SKM-1 treated with dmso at 0.1 percent for 144 hours (cell line): Measurements from ENCODE around the gene NIN.

ENCODE experiments used
- DNase-seq: peaks from one replicate; lab custom pipeline; 2025; ENCODE audit not compliant: unreplicated experiment; lab: John Stamatoyannopoulos, UW

Gene NIN

DNA sequence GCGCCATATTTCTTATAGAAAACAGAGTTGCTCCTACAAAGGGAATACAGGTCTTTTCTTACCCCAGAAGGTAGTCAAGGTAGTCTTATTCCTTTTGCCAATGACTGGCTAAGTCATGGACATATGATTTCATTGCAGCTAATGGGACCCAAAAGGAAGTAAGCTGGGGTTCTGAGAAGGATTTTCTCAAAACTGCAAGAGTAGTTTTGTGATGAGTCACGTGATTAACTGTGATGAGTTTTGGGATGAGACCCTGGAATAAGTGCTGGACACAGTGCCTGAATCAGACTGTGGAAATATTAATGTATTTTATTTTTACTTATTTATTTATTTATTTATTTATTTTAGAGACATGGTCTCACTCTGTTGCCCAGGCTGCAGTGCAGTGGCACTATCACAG, 13.4 kb upstream of the NIN start:
- DNase-seq = no peak

DNA sequence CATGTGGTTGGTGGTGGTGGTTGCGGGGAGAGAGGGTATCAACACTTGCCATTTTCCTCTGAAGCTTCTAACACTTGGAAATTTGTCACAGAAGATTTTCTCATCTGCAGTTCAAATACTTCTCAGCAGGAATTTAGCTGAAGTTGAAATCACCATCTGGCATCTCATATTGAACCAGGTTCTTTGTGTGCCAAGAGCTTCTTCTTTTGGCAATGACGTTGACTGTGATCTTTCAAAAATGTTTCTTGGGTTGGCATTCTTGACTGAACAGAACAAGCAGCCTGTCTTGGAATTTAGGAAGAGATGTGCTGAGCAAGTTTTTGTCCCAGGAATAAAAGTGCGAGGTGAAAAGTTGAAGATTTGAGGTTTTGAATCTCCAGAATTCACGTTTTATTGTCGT, 8.7 kb upstream of the NIN start:
- no peak for DNase-seq

DNA sequence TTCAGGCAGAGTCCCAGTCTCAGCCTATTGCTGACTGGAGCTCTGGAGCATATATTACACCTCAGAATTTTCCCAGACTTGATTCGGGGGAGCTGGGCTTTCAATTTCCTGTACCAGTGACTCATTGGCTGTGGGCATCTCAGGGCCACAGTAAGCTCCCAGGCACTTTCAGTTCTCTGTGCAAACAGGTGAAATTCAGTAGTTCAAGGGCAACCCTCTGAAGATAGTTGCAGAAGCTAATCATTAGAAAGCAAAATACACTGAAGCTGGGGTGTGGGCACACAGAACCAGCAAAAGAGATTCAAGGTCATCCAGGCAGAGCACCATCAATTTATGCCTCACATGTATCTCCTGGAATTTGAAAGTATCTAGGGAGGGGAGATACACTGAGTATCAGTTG, 8.1 kb upstream of the NIN start:
- no peak for DNase-seq

DNA sequence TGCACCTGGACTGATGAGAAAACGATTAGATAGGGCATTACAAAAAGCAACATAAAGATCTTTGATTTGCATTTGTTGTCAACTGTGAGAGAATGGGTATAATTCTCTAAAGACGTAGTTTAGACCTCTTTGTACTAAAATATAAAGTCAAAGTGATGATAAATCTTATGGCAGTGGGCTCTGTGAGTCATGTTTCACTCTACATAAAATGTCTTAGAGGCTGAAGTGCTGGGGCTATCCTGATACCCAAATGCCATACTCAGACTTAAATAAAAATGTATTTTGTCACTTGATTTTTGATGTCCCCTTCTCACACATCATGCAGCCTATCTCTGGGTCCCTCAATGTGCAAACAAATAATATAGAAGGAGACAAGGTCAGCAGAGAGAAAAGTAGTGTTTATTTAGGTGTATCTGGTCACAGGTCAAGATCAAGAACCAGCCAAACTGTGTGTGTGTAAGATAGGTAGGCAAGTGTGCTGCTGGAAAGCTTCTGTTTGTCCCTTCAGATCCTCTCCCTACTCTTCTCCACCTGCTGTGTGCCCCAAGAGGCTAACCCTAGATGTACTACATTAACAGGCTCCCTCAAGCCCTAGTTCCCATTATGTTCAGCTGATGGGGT, 7.0 kb upstream of the NIN start:
- DNase-seq = no peak

DNA sequence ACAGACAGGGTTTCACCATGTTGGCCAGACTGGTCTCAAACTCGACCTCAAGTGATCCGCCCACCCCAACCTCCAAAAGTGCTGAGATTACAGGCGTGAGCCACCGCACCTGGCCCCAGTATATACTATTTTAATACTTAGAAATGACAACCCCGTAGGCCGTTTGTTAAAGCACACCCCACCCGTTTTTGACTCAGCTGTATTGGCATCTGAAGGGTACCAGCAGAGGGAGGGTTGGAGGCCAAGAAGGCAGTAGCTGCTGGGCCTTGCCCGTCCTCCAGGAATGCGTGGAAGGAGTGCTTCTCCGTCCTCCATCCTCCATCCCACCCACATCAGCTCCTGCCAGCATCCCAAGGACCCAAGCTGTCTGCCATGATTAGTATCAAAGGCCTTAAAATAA, 6.3 kb upstream of the NIN start:
- DNase-seq = no peak

DNA sequence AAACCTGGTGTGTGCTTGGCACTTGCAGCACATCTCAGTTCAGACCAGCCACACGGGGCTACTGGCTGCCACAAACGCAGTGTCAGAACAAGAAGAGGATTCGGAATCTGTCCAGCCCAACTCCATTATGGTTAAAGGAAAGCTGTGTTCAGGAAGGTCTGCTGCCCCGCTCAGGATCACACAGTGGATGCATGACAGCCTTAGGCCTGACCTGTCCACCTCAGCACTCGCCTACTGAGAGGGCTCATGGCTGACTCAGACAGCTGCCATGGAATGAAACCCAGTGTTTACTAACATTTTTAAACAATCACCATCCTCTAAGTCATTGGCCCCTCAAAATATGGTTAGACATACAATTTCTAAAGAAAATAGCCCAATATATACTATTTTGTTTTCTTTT, 5.6 kb upstream of the NIN start:
- no peak for DNase-seq

DNA sequence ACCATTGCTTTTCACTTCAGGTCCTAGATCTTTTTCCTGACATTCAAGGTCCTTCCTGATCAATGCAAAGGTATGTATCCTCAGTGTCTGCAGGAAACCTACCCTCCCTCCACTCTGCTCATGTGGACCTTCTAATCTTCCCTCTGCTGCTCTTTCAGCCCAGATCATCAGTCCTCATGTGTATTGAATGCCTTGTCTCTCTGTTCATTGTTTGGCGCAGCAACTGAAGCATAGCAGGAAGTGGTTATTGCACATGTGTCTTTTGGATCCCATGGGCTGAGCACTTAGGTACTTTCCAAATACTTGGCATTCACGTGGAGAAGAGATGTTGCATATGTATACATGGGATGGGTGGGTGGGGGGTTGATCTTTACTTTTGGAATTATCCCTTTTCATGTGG, 4.3 kb upstream of the NIN start:
- DNase-seq = no peak

DNA sequence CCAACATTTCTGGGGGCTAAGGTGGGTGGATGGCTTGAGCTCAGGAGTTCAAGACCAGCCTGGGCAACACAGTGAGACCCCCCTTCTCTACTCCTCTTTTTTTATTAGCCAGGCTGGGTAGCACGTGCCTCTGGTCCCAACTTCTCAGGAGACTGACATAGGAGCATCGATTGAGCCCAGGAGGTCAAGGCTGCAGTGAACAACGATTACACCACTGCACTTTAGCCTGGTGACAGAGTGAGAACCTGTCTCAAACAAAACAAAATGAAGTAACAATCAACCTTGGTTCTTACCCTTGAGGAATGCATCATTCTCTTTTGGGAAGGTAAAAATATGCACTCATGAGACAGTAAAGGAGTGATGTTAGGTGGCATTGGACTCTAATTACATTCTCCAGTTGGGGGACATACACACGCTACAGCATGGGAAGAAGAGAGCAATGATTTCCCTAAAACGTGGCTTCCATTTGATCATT, 3.9 kb upstream of the NIN start:
- DNase-seq = no peak

DNA sequence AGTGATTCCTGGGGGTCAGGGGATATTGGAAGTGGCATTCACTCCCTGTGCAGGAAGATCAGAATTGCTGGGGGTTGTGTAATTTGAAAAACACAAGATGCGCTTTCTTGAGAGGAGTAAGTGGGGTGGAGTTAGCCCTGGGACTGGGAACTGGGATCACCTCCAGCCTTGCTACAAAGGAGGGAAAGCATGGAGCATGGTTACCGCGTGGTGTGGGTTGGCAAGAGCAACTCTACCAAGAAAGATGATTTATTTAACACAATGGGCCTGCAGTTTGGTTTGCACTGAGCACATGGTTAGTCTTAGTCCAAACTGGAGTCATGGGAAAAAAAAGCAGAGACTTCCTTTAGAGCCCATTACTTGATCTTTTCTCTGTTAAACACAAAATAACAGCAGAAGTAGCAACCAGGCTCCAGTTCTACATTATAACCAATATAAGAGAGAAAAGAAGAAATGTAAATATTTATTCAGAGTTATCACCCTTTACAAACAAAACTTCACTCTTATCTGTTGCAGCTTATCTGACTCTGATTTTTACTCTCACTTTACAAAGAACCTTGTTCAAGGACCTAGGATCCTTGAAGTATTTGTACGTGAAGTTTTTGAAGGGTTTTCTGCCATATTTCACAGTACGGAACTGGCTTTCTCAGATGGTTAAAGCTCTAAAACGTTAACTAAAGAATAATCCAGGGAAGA, 2.1 kb upstream of the NIN start:
- DNase-seq = no peak

DNA sequence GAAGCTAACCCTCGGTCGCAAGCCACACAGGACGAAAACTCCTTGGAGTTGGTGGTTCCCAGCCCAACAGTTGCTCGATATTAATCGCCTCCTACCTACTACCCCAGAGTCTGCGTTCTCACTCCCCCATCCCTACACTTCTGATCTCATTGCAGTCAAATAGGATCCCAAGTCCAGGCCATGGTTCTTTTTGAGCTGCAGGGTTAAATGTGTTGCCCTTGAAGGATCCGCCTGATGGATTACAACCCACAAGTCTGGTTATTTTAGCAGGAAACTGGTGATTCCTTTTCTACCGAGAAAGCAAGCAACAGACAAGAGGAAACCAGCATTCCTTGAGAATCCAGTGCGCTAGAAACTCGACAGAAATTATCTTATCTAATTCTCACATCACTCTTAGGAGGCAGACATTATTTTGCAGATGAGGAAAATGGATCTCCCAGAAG, 785 bp upstream of the NIN start:
- DNase-seq = no peak

DNA sequence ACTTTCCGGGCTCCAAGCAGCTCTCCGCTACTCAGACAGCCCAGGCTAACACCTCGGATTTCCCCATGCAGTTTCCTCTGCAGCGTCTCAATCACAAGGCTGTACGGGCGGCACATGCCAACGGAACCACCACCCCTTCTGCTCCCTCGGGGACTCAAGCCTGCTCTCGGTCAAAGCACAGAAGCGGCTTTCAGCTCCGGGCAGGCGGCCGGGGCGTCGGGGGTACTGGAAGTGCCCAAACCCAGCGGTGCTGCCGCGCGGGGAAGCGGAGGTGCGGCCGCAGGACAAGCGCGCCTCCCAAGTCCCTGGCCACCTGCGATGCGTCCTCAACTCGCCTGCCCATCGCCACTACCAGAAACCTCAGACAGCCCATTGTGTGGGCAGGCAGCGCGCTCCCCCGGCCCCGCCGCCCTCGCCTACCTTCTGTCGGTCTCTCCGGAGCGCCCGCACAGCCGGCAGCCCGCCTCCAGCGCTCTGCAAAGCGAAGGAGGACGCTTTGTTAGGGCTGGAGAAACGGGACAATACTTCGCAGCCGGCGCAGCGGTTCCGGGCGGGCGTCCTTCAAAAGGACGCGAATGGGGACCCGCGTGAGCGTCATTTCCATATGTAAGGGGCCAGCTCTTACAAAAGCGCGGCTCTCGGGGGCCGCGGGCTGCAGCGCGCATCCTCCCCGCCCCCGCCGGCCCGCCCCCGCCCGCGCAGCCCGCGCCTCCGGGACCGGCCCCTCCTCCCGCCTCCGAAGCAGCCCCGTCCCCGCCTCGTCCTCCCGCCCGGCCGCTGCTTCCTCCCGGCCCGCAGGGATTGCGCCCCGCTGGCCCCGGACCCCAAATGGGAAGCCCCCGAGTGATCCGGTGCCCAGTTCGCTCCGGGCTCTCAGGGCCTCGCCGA, 674 bp downstream of the NIN start:
- peak; percentile 7 for DNase-seq

DNA sequence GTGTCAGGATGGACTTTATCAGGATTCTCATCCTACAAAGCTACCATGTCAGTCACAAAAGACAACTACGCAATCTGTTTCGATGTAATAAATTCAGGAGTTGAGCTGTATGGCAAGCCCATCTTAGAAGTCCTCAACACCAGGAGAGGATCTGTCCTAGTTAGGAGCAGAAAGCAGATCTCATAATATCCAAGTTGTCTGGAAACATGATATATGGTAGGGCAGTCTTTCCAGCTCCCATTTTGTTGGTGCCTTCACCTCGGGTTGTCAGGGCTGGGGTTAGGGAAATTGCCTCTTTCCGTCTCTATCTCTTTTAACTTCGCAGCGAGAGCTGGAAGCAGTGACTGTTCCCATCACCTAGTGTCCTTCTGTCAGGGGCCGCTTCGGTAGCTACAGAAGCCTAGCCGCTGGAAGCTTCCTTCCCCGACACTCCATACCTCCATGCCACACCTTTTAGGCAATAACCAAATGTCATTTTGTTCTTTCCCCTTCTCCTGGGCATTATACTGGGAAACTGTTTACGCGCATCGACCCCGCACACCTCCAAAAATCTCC, 1.4 kb downstream of the NIN start:
- no peak for DNase-seq

DNA sequence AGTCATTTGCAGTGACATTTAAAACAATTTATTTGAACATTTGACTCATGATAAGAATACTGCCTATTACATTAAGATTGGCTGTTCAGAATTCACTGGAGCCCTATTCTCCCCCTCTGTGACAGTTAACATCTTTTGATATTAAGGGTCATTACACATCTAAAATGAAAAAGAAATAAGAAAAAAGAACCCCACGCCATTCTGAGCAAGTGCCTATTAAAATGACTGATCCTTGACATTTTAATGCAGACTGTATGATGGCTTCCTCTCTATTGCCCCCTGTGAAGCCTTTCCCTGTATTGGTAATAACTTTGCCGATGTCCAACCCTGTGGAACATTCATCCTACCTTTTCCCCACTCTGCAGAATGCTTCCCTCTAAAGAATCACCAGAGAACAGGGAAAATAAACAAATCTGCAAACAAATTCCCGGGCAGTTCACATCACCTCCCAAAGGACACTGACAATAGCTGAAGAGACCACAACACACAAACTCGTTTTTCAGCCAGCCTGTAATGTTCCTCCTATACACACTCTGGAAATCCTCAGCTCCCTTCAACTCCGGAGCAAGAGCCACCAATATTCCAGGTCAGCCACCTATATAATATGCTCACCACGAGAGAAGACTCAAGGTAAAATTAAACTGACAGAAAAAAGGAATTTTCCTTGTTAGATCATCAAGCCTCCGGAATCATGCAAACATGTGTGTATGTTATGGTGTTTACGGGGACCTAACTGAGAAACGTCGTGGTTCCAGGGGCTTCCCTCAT, 2.1 kb downstream of the NIN start:
- DNase-seq = no peak

DNA sequence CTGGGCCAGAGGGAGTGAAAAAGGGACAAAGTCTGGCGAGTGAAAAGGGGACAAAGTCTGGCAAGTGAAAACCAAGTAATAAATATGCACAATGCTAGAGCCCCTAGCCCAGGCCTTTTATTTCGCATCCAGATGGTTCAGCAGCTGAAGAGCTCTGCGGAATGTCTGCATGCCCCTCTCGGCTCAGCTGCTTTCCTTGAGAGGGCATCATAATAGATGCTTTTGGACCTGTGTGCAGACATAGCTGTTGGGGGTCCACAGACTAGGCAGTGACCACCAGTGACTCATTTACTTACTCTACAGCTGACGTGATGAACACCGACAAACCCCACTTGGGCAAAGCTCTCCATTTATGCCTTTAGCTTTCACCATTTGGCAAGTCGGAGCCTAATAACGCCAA, 4.3 kb downstream of the NIN start:
- DNase-seq = no peak

DNA sequence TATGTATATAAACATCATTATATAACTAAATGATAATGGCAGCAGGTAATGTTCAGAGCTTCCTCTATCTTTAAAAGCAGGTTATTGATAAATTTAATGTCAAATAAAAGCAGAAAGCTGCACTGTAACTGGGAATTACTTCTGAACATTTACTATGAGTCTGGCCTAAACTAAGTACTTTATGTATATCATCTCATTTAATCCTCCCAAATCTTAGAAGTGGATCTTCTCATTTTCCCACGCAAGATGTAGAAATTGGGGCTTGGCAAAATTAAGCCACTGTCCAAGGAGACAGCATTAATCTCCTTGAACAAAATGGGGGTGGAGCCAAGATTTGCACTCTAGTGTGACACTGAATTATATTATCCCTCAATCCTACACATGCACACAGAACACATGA, 5.7 kb downstream of the NIN start:
- DNase-seq = no peak

DNA sequence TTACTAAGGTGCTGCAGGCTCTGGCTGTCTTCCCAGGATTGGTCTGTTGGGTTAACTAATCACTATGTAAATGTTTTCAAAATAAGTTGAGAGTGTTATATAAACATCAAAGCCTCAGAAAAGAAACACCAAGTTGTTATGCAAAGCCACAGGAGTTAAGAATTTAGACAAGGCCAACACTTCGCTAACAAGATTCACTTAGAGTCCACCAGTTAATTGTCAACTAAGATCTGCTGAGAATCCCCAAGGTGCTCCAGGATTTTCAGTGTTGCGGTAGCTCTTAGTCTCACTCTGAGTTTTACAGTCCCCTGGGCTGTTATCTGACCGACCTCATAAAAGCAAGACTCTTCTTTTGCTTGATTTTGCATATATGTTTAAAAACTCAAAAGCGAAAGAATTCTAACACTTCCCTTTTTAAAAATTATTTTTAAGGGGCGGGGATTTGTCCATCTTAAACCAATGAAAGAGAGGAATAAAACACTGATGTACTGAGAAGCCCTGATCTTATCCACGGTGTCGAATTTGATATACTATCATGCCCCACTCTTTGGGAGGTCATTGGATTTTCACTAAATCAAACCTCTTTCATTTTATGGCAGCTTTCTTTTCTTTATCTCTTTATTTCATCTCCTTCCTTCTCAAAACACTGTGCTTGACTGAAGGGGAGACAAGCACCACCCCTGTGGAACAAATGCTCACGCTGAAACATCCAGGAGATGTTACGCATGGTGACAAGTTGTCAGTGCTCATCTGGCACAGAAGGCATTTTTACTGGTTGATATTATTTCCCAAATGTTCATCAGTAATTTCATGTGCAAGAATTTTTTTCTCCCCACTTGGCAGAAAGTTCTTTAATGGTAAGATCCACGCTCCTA, 7.0 kb downstream of the NIN start:
- DNase-seq = no peak

DNA sequence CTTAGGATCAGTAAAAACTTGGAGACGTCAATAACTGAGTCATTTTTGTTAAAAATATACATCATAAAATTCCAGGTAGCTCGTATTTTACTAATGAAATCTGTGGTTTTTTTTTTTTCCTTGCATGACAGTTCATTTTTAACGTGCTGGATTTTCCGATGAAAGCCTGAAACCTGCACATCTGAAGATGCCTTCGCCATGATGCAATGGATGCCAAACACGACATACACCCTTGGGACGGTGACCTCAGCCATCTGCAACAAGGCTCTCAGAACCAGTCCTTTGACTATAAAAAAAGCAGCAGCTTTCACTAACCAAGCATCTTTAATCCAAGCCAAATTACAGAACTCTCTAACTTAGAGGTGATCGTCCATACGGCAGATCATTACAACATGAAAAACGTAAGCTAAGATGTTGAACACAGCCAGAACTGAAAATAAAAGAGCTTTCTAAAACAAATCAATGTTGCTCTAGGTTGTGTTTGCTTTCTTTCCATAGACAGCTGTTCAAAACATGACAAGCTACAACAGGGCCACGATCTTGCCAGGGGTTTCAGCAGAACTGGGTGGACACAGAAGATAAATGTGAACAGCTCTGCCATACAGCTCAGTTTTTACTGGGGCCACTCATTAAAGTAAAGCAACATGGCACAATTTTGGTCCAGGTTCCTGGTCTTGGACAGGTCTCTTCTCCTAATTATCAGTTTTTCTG, 7.8 kb downstream of the NIN start:
- no peak for DNase-seq

DNA sequence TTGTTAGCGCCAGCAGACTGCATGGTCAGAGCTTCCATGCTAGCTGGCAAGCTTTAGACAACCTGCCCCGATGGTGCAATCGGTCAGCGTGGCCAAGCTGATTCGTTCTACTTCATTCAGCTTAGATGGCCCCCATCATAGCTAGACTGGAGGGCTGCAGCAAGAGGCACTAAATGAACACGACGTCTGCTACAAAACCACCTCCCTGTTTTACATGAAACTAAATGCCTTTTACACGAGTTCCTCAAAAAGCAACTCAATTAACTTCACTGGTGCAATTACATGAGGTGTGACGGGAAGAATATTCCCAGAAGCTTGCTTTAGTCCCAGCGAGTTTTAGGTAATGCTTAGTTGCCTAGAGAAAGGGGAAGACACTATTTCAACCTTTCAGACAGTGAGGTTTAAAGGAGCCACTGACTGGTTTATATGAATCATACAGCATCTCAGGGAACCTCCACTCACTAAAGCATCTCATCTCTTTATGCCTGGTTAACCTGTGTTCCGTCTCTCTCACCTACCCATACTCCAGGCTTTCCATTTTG, 8.4 kb downstream of the NIN start:
- DNase-seq = peak; percentile 29
